Muscle of leg (tissue), 11 donors: ENCODE results near the gene COL5A2. TPM values are rescaled to one million over a fixed set of nuclear protein-coding genes. Genes with fewer than 3 reads are reported as not detected.

ENCODE experiments used
- DNase-seq: peaks from one replicate; pipeline ENCODE4 v3.0.0; 2013
- H3K27ac ChIP-seq: one replicate; pipeline ENCODE4 v1.5.1; 2013; ENCODE audit warnings: mild to moderate bottlenecking, low read length, control low read depth
- H3K27me3 ChIP-seq: one replicate; pipeline ENCODE4 v1.6.1; 2013; ENCODE audit warnings: low read length; ENCODE audit not compliant: control insufficient read depth, insufficient read depth
- H3K36me3 ChIP-seq: one replicate; pipeline ENCODE4 v1.6.1; 2013; ENCODE audit warnings: low read length; ENCODE audit not compliant: control insufficient read depth, insufficient read depth
- H3K4me1 ChIP-seq: one replicate; pipeline ENCODE4 v1.6.1; 2013; ENCODE audit warnings: low read length; ENCODE audit not compliant: control insufficient read depth, insufficient read depth
- H3K4me3 ChIP-seq: one replicate; pipeline ENCODE4 v1.5.1; 2013; ENCODE audit warnings: low read length, control low read depth
- H3K9me3 ChIP-seq: replicated peaks from 2 replicates; pipeline ENCODE4 v1.6.1; 2013; ENCODE audit warnings: low read depth, low read length; ENCODE audit not compliant: control insufficient read depth
- WGBS: methylation state at CpG from one replicate; pipeline ENCODE4 v1.1.5; 2013; ENCODE audit warnings: missing lambda C conversion rate; ENCODE audit not compliant: insufficient coverage; 5-methylcytosine and 5-hydroxymethylcytosine counted together
- polyA plus RNA-seq, 8 donors: library from polyadenylated mRNA; unstranded; fragments of 120-200 nt; gene quantifications; one replicate each; pipeline versions ENCODE4 v1.2.1 to v1.2.3, GENCODE V29; 2013; ENCODE audit warnings: inconsistent platforms in 1 of 8, low replicate concordance in 1 of 8; ENCODE audit not compliant: insufficient read length in 8 of 8, insufficient read depth in 1 of 8
- total RNA-seq: library from RNA; stranded (reverse); fragments of 120-200 nt; gene quantifications from one replicate; pipeline ENCODE4 v1.2.4, GENCODE V29; 2013

Gene COL5A2
- total and polyA plus RNA-seq, 9 donors, result 297 to 792 (median 487) TPM

DNA sequence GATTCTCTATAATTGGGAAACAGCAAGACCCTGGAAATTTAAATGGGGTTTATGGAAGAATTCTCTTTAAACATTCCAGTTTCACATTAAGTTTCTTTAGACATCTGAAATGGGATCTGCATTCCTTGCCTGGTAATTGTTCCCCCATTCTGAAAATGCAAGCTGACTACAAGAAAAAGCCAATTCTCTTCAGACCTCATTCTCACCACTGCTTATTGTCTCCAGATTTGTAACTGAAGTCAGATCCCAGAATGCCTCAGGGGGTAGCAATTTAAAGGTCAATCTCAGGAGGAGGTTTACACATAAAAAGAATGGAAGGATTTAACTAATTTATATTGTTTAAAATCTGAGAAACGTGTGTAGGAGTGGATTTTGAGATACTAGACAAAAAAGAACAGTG lies 164.2 kb downstream of the COL5A2 start:
- no peak overlapping the region for H3K4me3 ChIP-seq
- H3K27me3 ChIP-seq, result no peaks in the 10 kb centered on the region
- peak overlapping the region; percentile 25 for H3K27ac ChIP-seq
- no peaks in the 10 kb centered on the region for H3K9me3 ChIP-seq
- WGBS, result no CpG with 5 or more reads among the region's 1 CpG
- DNase-seq, result peak; percentile 77
- peaks cover 5% of the 10 kb centered on the region for H3K36me3 ChIP-seq
- H3K4me1 ChIP-seq, result no peaks in the 10 kb centered on the region

DNA sequence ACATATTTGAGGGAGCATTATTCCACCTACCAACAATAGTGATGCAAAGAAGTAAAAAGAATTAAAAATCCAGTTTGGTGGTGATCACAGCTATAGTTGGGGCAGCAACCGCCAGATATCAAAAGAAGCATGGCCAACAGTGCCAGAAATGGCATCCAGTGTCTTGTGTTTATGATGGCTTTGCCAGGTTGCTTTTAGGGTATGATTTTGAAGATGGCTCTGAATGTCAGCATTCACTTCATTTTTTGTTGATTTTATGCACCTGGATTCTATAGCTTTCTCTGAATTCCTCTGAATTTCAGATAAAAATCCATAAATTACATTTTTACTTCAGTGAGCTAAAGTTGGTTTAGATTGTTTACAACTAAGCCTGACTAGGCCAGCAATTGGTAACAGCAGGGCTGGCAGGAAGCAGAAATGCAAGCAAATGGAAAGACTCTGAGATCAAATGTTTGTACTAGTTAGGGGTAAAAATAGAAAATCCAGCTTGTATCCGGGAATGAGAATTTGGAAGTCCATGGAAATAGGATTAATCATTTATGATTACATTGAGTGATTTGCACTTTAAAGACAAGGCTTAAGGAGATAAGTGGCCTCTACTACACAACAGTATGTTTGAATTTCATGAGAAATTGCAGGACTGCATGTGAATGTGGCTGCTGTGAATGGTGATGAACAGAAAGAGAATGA lies 165.0 kb downstream of the COL5A2 start:
- Histone ChIP-seq H3K4me1 (no peaks in the 10 kb centered on the region), H3K36me3 (peaks cover 8% of the 10 kb centered on the region), H3K27me3 (no peaks in the 10 kb centered on the region), H3K9me3 (no peaks in the 10 kb centered on the region), H3K27ac (peak overlapping the region; percentile 50), H3K4me3 (no peak overlapping the region)
- peak; percentile 85 for DNase-seq
- WGBS, result 80% methylated on average over 1 of the region's 2 CpGs

DNA sequence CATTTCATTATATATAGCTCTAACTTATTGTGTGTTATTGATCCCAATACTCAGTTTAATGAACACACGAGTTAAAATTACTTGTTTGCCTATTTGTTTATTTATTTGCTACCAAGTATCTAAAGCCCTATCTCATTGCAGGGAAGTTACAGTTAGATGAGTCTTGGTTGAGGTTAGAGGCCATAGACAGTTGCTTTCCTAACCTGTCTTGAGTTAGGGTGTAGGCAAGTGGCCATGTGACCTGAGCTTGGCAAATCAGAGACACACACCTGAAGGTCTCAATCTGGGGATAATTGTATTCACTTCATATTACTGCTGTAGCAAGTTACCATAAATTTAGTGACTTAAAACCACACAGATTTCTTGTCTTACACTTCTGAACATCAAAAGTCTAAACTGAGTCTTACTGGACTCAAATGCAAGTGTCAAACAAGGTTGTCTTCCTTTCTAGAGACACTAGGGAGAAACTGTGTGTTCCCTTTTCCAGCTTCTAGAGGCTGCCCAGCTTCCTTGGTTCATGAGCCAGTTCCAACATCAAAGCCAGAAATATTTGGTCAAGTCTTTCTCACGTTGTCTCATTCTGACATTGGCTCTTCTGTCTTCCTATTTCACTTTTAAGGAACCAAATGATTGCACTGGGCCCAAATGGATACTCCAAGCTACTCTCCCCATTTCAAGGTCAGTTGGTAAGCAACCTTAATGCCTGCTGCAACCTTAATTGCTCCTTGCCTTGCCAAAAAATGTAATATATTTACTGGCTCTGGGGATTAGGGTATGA lies 165.7 kb downstream of the COL5A2 start:
- H3K27me3 ChIP-seq, result no peaks in the 10 kb centered on the region
- WGBS, result 43% methylated on average over 1 of the region's 2 CpGs
- H3K9me3 ChIP-seq, result no peaks in the 10 kb centered on the region
- no peaks in the 10 kb centered on the region for H3K4me1 ChIP-seq
- DNase-seq, result peak; percentile 80
- peak overlapping the region; percentile 50 for H3K27ac ChIP-seq
- no peak overlapping the region for H3K4me3 ChIP-seq
- H3K36me3 ChIP-seq, result peaks cover 10% of the 10 kb centered on the region

DNA sequence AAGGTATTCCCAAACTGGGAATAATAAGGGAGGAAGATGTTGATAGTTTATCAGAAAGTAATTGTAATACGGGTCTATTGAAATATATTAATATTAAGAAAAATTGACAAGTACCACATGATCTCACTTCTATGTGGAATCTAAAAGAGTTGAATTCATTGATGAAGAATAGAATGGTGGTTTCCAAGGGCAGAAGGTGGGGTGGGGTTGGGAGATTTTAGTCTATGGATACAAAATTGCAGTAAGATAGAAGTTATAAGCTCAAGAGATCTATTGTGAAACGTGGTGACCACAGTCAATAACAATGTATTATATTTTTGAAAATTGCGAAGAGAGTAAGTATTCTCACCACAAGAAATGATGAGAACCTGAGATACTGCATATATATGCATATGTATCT lies 166.5 kb downstream of the COL5A2 start:
- peaks cover 12% of the 10 kb centered on the region for H3K36me3 ChIP-seq
- no CpG with 5 or more reads among the region's 3 CpGs for WGBS
- no peaks in the 10 kb centered on the region for H3K4me1 ChIP-seq
- no peaks in the 10 kb centered on the region for H3K27me3 ChIP-seq
- no peak for DNase-seq
- H3K27ac ChIP-seq, result peak overlapping the region; percentile 11
- H3K9me3 ChIP-seq, result no peaks in the 10 kb centered on the region
- H3K4me3 ChIP-seq, result no peak overlapping the region

DNA sequence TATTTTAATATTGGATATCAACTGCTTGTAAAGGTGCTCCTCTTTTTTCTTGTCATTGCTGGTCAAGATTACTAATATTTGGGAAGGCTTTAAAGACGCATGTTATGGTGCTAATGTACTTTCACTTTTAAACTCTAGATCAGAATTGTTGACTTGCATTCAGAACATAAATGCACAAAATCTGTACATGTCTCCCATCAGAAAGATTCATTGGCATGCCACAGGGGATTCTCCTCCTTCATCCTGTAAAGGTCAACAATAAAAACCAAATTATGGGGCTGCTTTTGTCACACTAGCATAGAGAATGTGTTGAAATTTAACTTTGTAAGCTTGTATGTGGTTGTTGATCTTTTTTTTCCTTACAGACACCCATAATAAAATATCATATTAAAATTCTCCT lies 167.2 kb downstream of the COL5A2 start:
- H3K9me3 ChIP-seq, result no peaks in the 10 kb centered on the region
- DNase-seq, result no peak
- no peaks in the 10 kb centered on the region for H3K27me3 ChIP-seq
- H3K27ac ChIP-seq, result no peak overlapping the region
- H3K4me3 ChIP-seq, result no peak overlapping the region
- H3K4me1 ChIP-seq, result no peaks in the 10 kb centered on the region
- peaks cover 17% of the 10 kb centered on the region for H3K36me3 ChIP-seq
- no CpG with 5 or more reads among the region's 1 CpG for WGBS

DNA sequence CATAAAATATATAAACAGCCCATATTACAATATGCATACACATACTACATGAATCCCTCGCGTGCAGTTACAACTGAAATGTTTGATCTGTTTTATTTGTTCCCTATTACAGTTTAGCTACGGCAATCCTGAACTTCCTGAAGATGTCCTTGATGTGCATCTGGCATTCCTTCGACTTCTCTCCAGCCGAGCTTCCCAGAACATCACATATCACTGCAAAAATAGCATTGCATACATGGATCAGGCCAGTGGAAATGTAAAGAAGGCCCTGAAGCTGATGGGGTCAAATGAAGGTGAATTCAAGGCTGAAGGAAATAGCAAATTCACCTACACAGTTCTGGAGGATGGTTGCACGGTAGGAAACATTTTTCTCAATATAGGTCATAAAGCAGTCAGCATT lies 169.0 kb downstream of the COL5A2 start:
- Histone ChIP-seq H3K27ac (peak overlapping the region; percentile 23), H3K4me1 (no peaks in the 10 kb centered on the region), H3K9me3 (no peaks in the 10 kb centered on the region), H3K4me3 (no peak overlapping the region), H3K27me3 (no peaks in the 10 kb centered on the region), H3K36me3 (peaks cover 28% of the 10 kb centered on the region)
- no peak for DNase-seq
- no CpG with 5 or more reads among the region's 6 CpGs for WGBS

DNA sequence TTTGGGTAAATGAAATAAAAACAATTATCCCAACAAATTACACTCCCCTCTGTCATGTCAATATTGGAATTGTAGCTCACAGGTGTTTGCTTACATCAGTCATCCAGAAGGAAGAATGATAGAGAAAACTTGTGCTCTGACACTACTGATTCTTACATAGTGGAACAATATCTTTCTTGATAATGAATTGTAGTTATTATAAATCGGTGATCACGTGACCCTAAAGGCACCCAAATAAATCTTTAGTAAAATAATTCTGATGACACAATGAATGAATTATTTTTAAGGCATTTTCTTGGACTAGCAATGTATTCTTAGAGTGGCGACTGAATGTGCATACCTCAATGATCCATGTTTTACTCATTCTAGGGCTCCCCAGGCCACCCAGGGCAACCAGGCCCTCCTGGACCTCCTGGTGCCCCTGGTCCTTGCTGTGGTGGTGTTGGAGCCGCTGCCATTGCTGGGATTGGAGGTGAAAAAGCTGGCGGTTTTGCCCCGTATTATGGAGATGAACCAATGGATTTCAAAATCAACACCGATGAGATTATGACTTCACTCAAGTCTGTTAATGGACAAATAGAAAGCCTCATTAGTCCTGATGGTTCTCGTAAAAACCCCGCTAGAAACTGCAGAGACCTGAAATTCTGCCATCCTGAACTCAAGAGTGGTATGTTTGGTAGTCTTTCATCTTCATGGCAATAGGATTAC lies 170.9 kb downstream of the COL5A2 start:
- WGBS, result 75% methylated on average over 3 of the region's 9 CpGs
- no peak for DNase-seq
- Histone ChIP-seq H3K4me1 (no peaks in the 10 kb centered on the region), H3K27me3 (no peaks in the 10 kb centered on the region), H3K27ac (peak overlapping the region; percentile 23), H3K36me3 (peaks cover 37% of the 10 kb centered on the region), H3K4me3 (no peak overlapping the region), H3K9me3 (no peaks in the 10 kb centered on the region)

DNA sequence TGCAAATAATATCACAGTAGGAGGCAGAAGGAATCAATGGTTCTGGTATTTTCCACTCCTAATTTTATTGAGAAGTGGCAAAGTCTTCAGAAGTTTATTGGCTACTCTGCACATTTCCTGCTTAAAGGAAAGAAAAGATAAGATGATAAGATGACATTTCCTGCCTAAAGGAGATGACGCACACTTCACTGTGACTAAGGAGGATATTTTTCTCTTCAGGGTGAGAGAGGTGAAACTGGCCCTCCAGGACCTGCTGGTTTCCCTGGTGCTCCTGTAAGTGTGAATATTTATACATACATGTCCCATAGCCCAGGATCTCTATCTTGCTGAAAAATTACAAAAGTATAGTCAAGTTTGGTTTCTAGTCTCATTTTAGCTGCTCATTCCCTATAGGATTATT lies 177.5 kb downstream of the COL5A2 start:
- peaks cover 46% of the 10 kb centered on the region for H3K36me3 ChIP-seq
- H3K27ac ChIP-seq, result peak overlapping the region; percentile 18

DNA sequence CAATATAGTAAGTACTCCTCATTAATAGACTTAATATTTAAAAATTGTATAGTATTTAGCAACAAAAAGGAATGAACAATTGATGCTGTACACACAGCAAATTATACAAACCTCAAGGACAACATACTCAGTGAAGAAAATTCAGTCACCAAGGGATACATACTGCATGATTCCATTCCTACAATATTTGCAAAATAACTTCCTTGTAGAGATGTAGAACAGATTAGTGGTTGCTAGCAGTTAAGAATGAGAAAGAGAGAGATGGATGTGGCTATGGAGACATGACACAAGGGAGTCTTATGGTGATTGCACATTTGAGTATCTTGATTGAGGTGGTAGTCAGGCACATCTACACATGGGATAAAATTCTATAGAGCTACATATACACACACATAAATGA lies 179.3 kb downstream of the COL5A2 start:
- DNase-seq, result no peak
- H3K4me1 ChIP-seq, result peaks cover 5% of the 10 kb centered on the region
- H3K27ac ChIP-seq, result peak overlapping the region; percentile 67
- H3K4me3 ChIP-seq, result no peak overlapping the region
- no peaks in the 10 kb centered on the region for H3K9me3 ChIP-seq
- H3K36me3 ChIP-seq, result peaks cover 45% of the 10 kb centered on the region
- no peaks in the 10 kb centered on the region for H3K27me3 ChIP-seq

More for the DNA sequence above, 177.5 kb downstream of the COL5A2 start:
- no peak for DNase-seq
- peaks cover 5% of the 10 kb centered on the region for H3K4me1 ChIP-seq
- H3K27me3 ChIP-seq, result no peaks in the 10 kb centered on the region
- H3K4me3 ChIP-seq, result no peak overlapping the region
- no CpG with 5 or more reads among the region's 1 CpG for WGBS
- H3K9me3 ChIP-seq, result no peaks in the 10 kb centered on the region

DNA sequence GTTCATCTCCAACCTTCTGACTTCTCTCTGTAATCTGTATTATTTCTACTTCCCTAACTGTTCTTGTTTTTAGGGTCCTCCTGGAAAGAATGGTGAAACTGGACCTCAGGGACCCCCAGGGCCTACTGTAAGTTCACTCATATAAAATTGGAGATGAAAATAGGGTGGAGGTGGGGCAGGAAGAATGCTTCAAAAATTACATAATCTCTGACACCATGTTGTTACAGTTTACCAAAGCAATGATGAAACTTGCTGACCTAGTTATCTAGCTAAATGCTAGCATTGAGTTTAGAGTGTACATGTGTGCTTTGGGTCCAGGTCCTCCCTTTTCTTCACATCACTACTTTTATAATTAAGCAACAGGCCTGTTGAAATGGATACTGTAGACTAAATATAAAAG lies 182.3 kb downstream of the COL5A2 start:
- Histone ChIP-seq H3K4me3 (no peak overlapping the region), H3K4me1 (peaks cover 7% of the 10 kb centered on the region), H3K9me3 (no peaks in the 10 kb centered on the region), H3K36me3 (peaks cover 53% of the 10 kb centered on the region), H3K27ac (peak overlapping the region; percentile 57), H3K27me3 (no peaks in the 10 kb centered on the region)
- peak; percentile 80 for DNase-seq
